Muscle layer of duodenum (tissue), 2 donors: Measurements from ENCODE around the gene RGS6.

ENCODE experiments used
- H3K27ac ChIP-seq: one replicate; pipeline ENCODE4 v1.7.0; 2013; ENCODE audit warnings: mild to moderate bottlenecking, low read length
- H3K27me3 ChIP-seq: one replicate; pipeline ENCODE4 v1.7.0; 2013; ENCODE audit warnings: low read depth, mild to moderate bottlenecking, control low read depth, low read length
- H3K36me3 ChIP-seq, 2 donors: one replicate each; pipeline ENCODE4 v1.7.0; 2013; ENCODE audit warnings: low read length in 2 of 2, control low read depth in 1 of 2, mild to moderate bottlenecking in 1 of 2; ENCODE audit not compliant: insufficient read depth in 2 of 2, control insufficient read depth in 1 of 2
- H3K4me1 ChIP-seq, 2 donors: one replicate each; pipeline ENCODE4 v1.7.0; 2013; ENCODE audit warnings: low read length in 2 of 2, mild to moderate bottlenecking in 2 of 2, control low read depth in 1 of 2, moderate library complexity in 1 of 2; ENCODE audit not compliant: insufficient read depth in 2 of 2, control insufficient read depth in 1 of 2
- H3K4me3 ChIP-seq, 2 donors: one replicate each; pipeline ENCODE4 v1.7.0; 2013; ENCODE audit warnings: low read length in 2 of 2, low read depth in 1 of 2, mild to moderate bottlenecking in 1 of 2
- H3K9me3 ChIP-seq, 2 donors: one replicate each; pipeline ENCODE4 v1.7.0; 2013; ENCODE audit warnings: low read length in 2 of 2, control low read depth in 1 of 2, mild to moderate bottlenecking in 1 of 2; ENCODE audit not compliant: control insufficient read depth in 1 of 2
- donor health status: healthy.

RGS6 gene

GRCh38 chr14:72416081-72416849 lies 484.0 kb downstream of the RGS6 start:
- H3K9me3 ChIP-seq, result peaks cover 0 to 2% of the 10 kb centered on the region in 2 donors
- no peaks in the 10 kb centered on the region for H3K27me3 ChIP-seq
- no peak overlapping the region for H3K4me3 ChIP-seq
- H3K36me3 ChIP-seq, result no peaks in the 10 kb centered on the region
- H3K4me1 ChIP-seq, result no peaks in the 10 kb centered on the region
- no peak overlapping the region for H3K27ac ChIP-seq

DNA sequence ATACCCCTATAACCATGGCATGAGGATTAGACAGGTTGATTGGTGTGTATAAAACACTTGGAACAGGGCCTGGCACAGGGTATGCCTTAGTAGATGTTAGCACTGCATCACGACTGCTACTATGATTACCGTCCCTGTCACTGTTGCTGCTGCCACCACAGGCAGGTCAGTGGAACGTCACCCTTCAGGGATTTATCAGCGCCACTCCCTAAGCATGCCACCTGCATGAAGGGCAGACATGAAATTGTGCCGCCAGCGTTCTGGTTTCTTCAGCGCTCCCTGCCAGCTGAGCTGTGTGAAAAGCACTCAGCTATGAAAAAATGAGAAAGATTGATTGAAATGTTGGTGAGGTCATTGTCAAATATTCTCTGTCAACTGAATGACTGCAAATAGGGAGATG lies 484.7 kb downstream of the RGS6 start:
- no peaks in the 10 kb centered on the region for H3K36me3 ChIP-seq
- H3K9me3 ChIP-seq, result peaks cover 0 to 2% of the 10 kb centered on the region in 2 donors
- H3K27me3 ChIP-seq, result no peaks in the 10 kb centered on the region
- no peaks in the 10 kb centered on the region for H3K4me1 ChIP-seq
- H3K27ac ChIP-seq, result no peak overlapping the region
- H3K4me3 ChIP-seq, result no peak overlapping the region

GRCh38 chr14:72418806-72419205 lies 486.6 kb downstream of the RGS6 start:
- no peak overlapping the region for H3K27ac ChIP-seq
- H3K4me1 ChIP-seq, result no peaks in the 10 kb centered on the region
- H3K27me3 ChIP-seq, result no peaks in the 10 kb centered on the region
- H3K36me3 ChIP-seq, result no peaks in the 10 kb centered on the region
- no peak overlapping the region for H3K4me3 ChIP-seq
- H3K9me3 ChIP-seq, result peaks cover 0 to 2% of the 10 kb centered on the region in 2 donors

DNA sequence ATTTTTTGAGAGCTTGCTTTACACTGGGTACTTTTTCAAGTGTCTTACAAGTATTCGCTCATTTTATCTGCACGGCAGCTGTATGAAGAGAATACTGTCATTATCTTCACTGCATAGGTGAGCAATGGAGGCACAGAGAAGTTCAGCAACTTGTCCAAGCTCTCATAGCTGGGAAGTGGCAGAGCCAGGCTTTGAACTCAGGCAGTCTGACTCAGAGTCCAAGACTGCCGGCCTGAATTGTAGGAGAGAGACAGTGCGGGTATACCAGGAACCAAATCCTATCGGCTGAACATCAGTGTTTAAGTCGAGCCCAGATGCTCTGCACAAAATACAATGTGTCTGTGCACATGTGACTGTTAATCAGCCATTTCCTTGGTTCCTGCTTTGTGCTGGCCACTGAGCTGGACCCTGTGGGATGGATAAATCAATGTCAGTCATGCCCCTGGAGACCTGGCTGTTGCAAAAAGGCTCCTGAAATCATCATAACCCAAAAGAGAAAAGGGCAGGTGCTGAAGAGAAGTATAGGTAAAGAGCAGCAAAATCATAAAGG lies 487.1 kb downstream of the RGS6 start:
- H3K27me3 ChIP-seq, result no peaks in the 10 kb centered on the region
- no peaks in the 10 kb centered on the region for H3K4me1 ChIP-seq
- no peak overlapping the region for H3K27ac ChIP-seq
- H3K9me3 ChIP-seq, result peaks cover 0 to 2% of the 10 kb centered on the region in 2 donors
- H3K4me3 ChIP-seq, result no peak overlapping the region
- no peaks in the 10 kb centered on the region for H3K36me3 ChIP-seq

- Histone ChIP-seq H3K4me3 (no peak overlapping the region), H3K36me3 (no peaks in the 10 kb centered on the region), H3K9me3 (no peaks in the 10 kb centered on the region), H3K27me3 (no peaks in the 10 kb centered on the region), H3K27ac (no peak overlapping the region), H3K4me1 (no peaks in the 10 kb centered on the region)
These were observed 488.7 kb downstream of the RGS6 start for GRCh38 chr14:72420749-72421474.

DNA sequence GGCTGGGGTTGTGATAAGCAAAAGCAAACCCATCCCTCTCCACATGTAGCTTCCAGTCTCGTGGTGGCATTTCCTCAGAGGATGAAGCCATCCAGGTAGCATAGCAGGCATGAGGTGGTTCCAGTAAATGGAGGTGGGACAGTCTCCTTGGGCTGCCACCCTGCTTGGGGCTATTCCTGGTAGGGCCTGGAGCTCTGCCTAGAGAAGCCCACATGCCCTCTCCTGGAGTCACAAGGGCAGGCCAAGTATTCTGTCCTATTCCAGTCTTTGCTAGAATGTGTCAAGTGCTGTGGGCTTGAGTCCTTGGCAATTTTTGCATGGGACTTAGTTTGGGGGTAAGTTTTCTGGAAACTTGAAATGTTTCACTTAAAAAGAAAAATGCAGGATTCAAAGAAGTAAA lies 491.7 kb downstream of the RGS6 start:
- Histone ChIP-seq H3K4me3 (no peak overlapping the region), H3K36me3 (no peaks in the 10 kb centered on the region), H3K4me1 (no peaks in the 10 kb centered on the region), H3K9me3 (peaks cover 0 to 6% of the 10 kb centered on the region in 2 donors), H3K27ac (no peak overlapping the region), H3K27me3 (no peaks in the 10 kb centered on the region)

- Histone ChIP-seq H3K27ac (no peak overlapping the region), H3K9me3 (peaks cover 0 to 6% of the 10 kb centered on the region in 2 donors), H3K27me3 (no peaks in the 10 kb centered on the region), H3K4me3 (no peak overlapping the region), H3K4me1 (no peaks in the 10 kb centered on the region), H3K36me3 (no peaks in the 10 kb centered on the region)
These were observed 498.2 kb downstream of the RGS6 start for GRCh38 chr14:72430457-72430856.

DNA sequence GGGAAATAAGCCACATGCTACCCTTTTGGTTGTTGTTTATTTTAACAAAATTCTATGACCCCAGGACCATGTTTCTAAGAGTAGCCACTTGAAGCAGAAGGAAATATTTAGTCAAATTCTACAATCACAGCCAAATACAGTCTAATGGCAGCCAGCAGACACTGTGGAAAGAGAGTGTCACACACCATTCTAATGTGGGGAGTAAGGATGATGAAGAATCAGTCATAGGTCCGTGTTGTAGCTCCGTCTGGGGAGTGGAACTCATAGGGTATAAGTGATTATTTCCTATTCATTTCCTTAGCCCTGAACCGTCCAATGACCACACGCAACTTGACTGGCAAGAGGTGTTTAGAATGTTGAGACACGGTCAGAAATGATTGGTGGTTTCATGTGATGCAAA lies 500.5 kb downstream of the RGS6 start:
- H3K4me1 ChIP-seq, result no peaks in the 10 kb centered on the region
- H3K9me3 ChIP-seq, result peaks cover 0 to 3% of the 10 kb centered on the region in 2 donors
- no peaks in the 10 kb centered on the region for H3K27me3 ChIP-seq
- H3K4me3 ChIP-seq, result no peak overlapping the region
- no peaks in the 10 kb centered on the region for H3K36me3 ChIP-seq
- no peak overlapping the region for H3K27ac ChIP-seq

DNA sequence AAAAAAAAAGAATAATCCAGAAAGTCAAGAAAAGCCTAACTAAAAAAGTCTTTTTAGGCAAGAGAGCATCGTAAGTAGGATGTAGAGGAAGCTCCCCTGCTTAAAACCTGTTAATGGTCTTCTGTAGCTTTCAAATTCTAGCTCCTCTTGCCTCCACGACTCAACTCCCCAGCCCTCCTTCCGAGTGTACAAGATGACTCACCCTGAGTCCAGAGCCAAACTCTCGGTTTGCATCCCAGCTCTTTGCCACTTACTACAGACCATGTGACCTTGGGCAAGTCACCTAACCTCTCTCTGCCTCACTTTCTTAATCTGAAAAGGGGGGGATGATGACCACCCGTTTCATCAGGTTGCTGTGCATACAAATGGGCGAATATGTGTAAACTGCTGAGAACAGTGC lies 501.3 kb downstream of the RGS6 start:
- no peaks in the 10 kb centered on the region for H3K9me3 ChIP-seq
- no peak overlapping the region for H3K27ac ChIP-seq
- H3K27me3 ChIP-seq, result no peaks in the 10 kb centered on the region
- no peaks in the 10 kb centered on the region for H3K36me3 ChIP-seq
- no peaks in the 10 kb centered on the region for H3K4me1 ChIP-seq
- H3K4me3 ChIP-seq, result no peak overlapping the region

DNA sequence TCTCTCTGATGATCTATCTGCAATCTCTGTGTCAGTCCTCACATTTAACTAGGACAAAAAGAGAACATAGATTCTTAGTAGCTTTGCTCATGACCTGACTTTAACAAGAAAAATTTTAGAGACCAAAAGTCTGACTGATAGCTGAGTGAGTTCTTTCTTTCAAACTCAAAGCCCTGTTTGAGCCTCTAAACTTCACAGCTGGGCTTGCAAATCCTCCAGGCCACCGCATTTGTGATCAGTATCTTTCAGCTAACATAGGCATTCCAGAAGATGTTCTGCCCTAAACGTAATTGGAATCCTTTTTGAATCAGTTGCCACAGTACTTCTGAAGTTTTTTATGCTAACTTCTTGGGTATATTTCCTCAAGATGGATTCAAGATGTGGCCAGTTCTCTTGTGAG lies 502.6 kb downstream of the RGS6 start:
- no peaks in the 10 kb centered on the region for H3K4me1 ChIP-seq
- no peak overlapping the region for H3K27ac ChIP-seq
- no peak overlapping the region for H3K4me3 ChIP-seq
- H3K9me3 ChIP-seq, result no peaks in the 10 kb centered on the region
- H3K27me3 ChIP-seq, result no peaks in the 10 kb centered on the region
- no peaks in the 10 kb centered on the region for H3K36me3 ChIP-seq

DNA sequence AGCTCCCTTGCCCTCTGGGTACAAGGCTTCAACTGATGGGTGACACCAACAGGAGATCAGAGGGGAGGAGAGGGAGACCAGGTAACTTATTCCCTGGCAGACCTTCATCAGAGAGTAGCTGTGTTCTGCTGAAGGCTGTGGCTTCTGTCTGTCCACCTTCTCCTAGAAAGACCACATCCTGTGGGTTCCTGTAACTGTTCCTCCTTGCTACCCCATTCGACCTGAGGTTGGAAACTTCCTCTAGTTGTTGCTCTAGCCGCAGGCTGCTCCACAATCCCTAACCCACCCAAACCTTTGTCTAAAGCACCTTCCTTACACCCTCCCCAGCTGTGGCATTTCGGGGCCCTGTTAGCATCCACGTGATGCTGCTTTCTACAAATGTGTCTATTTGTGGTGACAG lies 507.5 kb downstream of the RGS6 start:
- Histone ChIP-seq H3K36me3 (no peaks in the 10 kb centered on the region), H3K27ac (no peak overlapping the region), H3K4me1 (no peaks in the 10 kb centered on the region), H3K9me3 (no peaks in the 10 kb centered on the region), H3K27me3 (no peaks in the 10 kb centered on the region), H3K4me3 (no peak overlapping the region)
